Type B pancreatic cell (in vitro differentiated cells): ENCODE measurements around the gene VAMP1. TPM values are rescaled to one million over a fixed set of nuclear protein-coding genes. Genes with fewer than 3 reads are reported as not detected.

Experiments used
- DNase-seq: peaks from one replicate; pipeline ENCODE4 v3.0.0; 2021; ENCODE audit warnings: mixed read lengths; ENCODE audit not compliant: unreplicated experiment; ENCODE audit errors: extremely low spot score
- H3K27ac Mint-ChIP-seq: 2 replicates; pipeline ENCODE4 v1.8.0; 2021; ENCODE audit warnings: mild to moderate bottlenecking, mixed read lengths
- H3K27me3 Mint-ChIP-seq: 2 replicates; pipeline ENCODE4 v1.8.0; 2021; ENCODE audit warnings: mixed read lengths
- H3K36me3 Mint-ChIP-seq: 2 replicates; pipeline ENCODE4 v1.8.0; 2021; ENCODE audit warnings: mixed read lengths
- H3K4me1 Mint-ChIP-seq: one replicate; pipeline ENCODE4 v1.8.0; 2021; ENCODE audit warnings: mixed read lengths; ENCODE audit not compliant: unreplicated experiment
- H3K4me3 Mint-ChIP-seq: 2 replicates; pipeline ENCODE4 v1.8.0; 2021; ENCODE audit warnings: mild to moderate bottlenecking, mixed read lengths
- H3K9me3 Mint-ChIP-seq: 2 replicates; pipeline ENCODE4 v1.8.0; 2021; ENCODE audit warnings: mixed read lengths
- total RNA-seq: library from RNA; stranded (reverse); gene quantifications from 2 replicates; pipeline ENCODE4 v1.2.1, GENCODE V29; 2021; ENCODE audit warnings: low replicate concordance
- TF ChIP-seq, protein P1 (sequence below): fragments of 200-600 bp; sonication (generic); conservative IDR thresholded peaks from 2 replicates; pipeline ENCODE4 v1.5.0; 2021; ENCODE audit warnings: antibody characterized with exemption, mild to moderate bottlenecking

The VAMP1 gene
- total RNA-seq, 1 donor from 2014 or later: 10.1 TPM

GRCh38 chr12:6450091-6450868, 20.2 kb downstream of the VAMP1 start:
- peak overlapping the region; percentile 90 for H3K4me3 Mint-ChIP-seq
- TF ChIP-seq, protein P1, sequence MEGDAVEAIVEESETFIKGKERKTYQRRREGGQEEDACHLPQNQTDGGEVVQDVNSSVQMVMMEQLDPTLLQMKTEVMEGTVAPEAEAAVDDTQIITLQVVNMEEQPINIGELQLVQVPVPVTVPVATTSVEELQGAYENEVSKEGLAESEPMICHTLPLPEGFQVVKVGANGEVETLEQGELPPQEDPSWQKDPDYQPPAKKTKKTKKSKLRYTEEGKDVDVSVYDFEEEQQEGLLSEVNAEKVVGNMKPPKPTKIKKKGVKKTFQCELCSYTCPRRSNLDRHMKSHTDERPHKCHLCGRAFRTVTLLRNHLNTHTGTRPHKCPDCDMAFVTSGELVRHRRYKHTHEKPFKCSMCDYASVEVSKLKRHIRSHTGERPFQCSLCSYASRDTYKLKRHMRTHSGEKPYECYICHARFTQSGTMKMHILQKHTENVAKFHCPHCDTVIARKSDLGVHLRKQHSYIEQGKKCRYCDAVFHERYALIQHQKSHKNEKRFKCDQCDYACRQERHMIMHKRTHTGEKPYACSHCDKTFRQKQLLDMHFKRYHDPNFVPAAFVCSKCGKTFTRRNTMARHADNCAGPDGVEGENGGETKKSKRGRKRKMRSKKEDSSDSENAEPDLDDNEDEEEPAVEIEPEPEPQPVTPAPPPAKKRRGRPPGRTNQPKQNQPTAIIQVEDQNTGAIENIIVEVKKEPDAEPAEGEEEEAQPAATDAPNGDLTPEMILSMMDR: no peak

GRCh38 chr12:6444704-6445688, 25.5 kb downstream of the VAMP1 start, which contains the start of gene CD27:
Gene CD27 (plus strand): TSS chr12:6444955. CDS start chr12:6445096, 141 bp downstream.
- TF ChIP-seq, protein P1: no peak
- H3K4me3 Mint-ChIP-seq: no peak within 1 kb of the TSS
- no peaks in the 10 kb centered on the region for H3K4me1 Mint-ChIP-seq
- DNase-seq: no peak
- H3K9me3 Mint-ChIP-seq: no peaks in the 10 kb centered on the region
- H3K27ac Mint-ChIP-seq: no peak within 1 kb of the TSS
- H3K36me3 Mint-ChIP-seq: peaks cover 6% of the 10 kb centered on the region
- H3K27me3 Mint-ChIP-seq: no peaks in the 10 kb centered on the region

More at GRCh38 chr12:6450091-6450868, 20.2 kb downstream of the VAMP1 start:
- Mint-ChIP-seq H3K9me3 (no peaks in the 10 kb centered on the region), H3K27me3 (no peaks in the 10 kb centered on the region), H3K27ac (peak overlapping the region; percentile 93), H3K4me1 (peaks cover 25% of the 10 kb centered on the region), H3K36me3 (peaks cover 12% of the 10 kb centered on the region)
- DNase-seq: no peak

DNA sequence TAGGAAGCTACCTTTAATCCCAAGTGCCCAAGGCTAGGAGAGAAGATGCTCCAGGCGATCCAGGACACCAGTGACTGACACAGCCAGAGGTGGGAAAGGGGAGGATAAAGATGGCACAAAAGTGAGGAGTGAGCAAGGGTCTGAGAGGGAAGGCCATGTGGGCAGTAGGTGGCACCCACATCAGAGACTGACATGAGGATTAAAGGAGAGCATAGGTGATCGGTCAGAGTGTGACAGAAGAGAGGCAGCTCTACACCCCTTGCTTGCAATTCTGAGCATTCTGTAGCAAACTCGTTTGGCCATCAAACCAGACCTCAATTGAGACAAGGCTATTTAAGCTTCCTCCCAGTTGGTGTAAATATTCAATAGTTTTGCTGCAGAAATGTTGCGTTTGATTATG, 26.4 kb downstream of the VAMP1 start:
- DNase-seq: no peak
- TF ChIP-seq, protein P1: no peak
- H3K4me3 Mint-ChIP-seq: no peak overlapping the region
- H3K4me1 Mint-ChIP-seq: no peaks in the 10 kb centered on the region
- peaks cover 6% of the 10 kb centered on the region for H3K36me3 Mint-ChIP-seq
- H3K9me3 Mint-ChIP-seq: no peaks in the 10 kb centered on the region
- H3K27ac Mint-ChIP-seq: no peak overlapping the region
- H3K27me3 Mint-ChIP-seq: no peaks in the 10 kb centered on the region

- H3K4me3 Mint-ChIP-seq: no peak overlapping the region
- DNase-seq: no peak
- TF ChIP-seq, protein P1: no peak
- H3K27ac Mint-ChIP-seq: no peak overlapping the region
- H3K9me3 Mint-ChIP-seq: no peaks in the 10 kb centered on the region
- no peaks in the 10 kb centered on the region for H3K4me1 Mint-ChIP-seq
- H3K27me3 Mint-ChIP-seq: no peaks in the 10 kb centered on the region
- peaks cover 6% of the 10 kb centered on the region for H3K36me3 Mint-ChIP-seq
Measured at GRCh38 chr12:6443361-6443983, 27.0 kb downstream of the VAMP1 start.

DNA sequence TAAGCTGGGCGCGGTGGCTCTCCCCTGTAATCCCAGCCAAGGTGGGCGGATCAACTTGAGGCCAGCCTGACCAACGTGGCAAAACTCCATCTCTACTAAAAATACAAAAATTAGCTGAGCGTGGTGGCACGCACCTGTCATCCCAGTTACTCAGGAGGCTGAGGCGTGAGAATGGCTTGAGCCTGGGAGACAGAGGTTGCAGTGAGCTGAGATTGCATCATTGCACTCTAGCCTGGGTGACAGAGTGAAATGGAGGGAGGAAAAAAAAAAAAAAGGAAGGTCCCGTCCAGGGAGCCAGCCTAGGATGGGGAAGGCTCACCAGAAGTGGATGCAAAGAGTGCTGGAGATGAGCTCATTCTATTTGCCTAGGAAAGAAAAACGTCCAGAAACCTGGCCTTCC, 27.6 kb downstream of the VAMP1 start:
- H3K27me3 Mint-ChIP-seq: no peaks in the 10 kb centered on the region
- H3K4me1 Mint-ChIP-seq: no peaks in the 10 kb centered on the region
- TF ChIP-seq, protein P1: no peak
- H3K36me3 Mint-ChIP-seq: peaks cover 6% of the 10 kb centered on the region
- no peaks in the 10 kb centered on the region for H3K9me3 Mint-ChIP-seq
- H3K4me3 Mint-ChIP-seq: no peak overlapping the region
- DNase-seq: no peak
- H3K27ac Mint-ChIP-seq: no peak overlapping the region
